KBM-7 (cell line): ENCODE data around the gene GDI2.
"Not testable (repeated sequence)": the region's sequence is repeated elsewhere in the genome, so short reads cannot be mapped to it uniquely, and the experiment has no call there.

Source experiments
- DNase-seq: peaks from one replicate; pipeline ENCODE4 v3.0.0-alpha.2; 2015
- in situ Hi-C: fragments of 300-500 bp; cut with MboI; formaldehyde crosslinking; loops from 2 replicates; pipeline ENCODE4 v1.14.3; 2020; ENCODE audit warnings: low sequenced_read_pairs, low pct_unique_long_range_greater_than_20kb, mixed read lengths

GDI2 gene

GRCh38 chr10:5805260-5805659 lies 8.0 kb downstream of the GDI2 start:
- DNase-seq: no peak
- in situ Hi-C loops: no loop called here

DNA sequence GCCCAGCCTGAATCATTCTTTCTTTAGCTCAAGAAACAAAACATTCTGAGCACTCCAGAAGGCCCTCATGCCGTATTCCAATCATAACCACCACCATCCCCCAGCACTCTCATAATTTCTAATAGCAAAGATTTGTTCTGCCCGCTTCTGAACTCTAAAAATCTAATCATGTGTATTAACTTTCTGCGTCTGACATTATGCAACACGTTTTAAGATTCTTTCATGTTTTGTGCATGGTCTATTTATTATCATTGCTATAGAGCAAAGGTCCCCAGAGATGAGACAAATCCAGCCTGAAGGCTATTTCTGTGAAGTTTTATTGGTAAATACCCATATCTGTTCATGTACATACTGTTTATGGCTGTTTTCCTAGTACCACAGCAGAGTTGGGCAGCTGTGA lies 8.8 kb downstream of the GDI2 start:
- in situ Hi-C loops: no loop called here
- no peak for DNase-seq

GRCh38 chr10:5800782-5801181 lies 12.5 kb downstream of the GDI2 start:
- DNase-seq: no peak
- in situ Hi-C loops: no loop called here

DNA sequence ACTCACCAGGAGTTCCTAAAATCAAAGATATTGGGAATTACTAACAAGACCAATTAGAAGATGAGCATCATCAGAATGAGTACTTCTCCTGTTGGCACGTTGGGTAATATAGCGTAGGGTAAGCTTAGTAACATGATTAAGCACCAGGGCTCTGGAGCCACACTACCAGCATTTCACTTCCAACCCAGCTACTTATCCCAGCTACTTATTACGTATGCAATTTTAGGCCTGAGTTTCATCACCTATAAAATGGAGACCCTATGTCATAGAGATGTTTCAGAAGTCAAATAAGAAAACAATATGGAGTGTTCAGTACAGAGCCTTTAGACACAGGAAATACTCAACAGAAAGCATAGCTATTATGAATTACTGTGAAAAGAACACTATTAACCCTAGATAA lies 19.0 kb downstream of the GDI2 start:
- in situ Hi-C loops: no loop called here
- DNase-seq: no peak

- DNase-seq: no peak
- in situ Hi-C loops: no loop called here
These were observed 23.6 kb downstream of the GDI2 start for GRCh38 chr10:5789626-5790025.

DNA sequence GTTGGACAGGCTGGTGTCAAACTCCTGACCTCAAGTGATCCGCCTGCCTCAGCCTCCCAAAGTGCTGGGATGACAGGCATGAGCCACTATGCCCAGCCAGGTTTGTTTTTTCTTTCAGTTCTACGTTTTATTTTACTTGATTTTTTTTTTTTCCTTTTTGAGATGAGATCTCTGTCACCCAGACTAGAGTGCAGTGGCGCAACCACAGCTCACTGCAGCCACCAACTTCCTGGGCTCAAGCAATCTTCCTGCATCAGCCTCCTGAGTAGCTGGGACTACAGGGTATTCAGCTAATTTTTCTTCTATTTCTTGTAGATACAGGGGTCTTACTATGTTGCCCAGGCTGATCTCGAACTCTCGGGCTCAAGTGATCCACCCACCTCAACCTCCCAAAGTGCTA lies 24.3 kb downstream of the GDI2 start:
- in situ Hi-C loops: no loop called here
- no peak for DNase-seq

GRCh38 chr10:5783300-5783699 lies 29.9 kb downstream of the GDI2 start:
- in situ Hi-C loops: no loop called here
- DNase-seq: no peak

DNA sequence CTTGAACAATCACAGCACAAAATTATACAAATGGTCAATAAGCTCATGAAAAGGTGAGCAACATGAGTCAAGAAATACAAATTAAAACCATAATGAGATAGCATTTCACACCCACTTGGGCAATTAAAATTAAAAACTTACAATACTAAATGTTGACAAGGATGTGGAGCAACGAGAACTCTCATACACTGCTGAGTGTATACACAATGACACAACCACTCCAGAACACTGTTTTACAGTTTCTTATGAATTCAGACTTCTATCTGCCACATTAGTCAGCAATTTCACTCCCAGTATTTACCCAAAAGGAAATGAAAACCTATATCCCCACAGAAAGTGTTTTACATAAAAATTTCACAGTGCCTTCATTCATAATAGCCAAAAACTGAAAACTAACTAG lies 31.1 kb downstream of the GDI2 start:
- DNase-seq: no peak
- in situ Hi-C loops: no loop called here

DNA sequence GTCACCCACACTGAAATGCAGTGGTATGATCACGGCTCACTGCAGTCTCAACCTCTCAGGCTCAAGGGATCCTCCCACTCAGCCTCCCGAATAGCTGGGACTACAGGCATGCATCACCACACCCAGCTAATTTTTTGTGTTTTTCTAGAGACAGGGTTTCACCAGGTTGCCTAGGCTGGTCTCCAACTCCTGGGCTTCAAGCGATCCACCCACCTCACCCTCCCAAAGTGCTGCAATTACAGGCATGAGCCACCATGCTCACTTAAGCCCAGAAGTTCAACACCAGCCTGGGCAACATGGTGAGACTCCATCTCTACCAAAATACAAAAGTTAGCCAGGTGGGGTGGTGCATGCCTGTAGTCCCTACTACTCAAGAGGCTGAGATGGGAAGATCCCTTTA lies 33.5 kb downstream of the GDI2 start:
- no peak for DNase-seq
- in situ Hi-C loops: no loop called here

DNA sequence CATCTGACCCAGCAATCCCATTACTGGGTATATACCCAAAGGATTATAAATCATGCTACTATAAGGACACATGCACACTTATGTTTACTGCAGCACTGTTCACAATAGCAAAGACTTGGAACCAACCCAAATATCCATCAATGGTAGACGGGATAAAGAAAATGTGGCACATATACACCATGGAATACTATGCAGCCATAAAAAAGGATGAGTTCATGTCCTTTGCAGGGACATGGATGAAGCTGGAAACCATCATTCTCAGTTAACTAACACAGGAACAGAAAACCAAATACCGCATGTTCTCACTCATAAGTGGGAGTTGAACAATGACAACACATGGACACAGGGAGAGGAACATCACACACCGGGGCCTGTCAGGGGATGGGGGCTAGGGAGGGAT lies 35.5 kb downstream of the GDI2 start:
- in situ Hi-C loops, DNase-seq: not testable (repeated sequence)

GRCh38 chr10:5776881-5777197 lies 36.4 kb downstream of the GDI2 start:
- DNase-seq: no peak
- in situ Hi-C loops: no loop called here

DNA sequence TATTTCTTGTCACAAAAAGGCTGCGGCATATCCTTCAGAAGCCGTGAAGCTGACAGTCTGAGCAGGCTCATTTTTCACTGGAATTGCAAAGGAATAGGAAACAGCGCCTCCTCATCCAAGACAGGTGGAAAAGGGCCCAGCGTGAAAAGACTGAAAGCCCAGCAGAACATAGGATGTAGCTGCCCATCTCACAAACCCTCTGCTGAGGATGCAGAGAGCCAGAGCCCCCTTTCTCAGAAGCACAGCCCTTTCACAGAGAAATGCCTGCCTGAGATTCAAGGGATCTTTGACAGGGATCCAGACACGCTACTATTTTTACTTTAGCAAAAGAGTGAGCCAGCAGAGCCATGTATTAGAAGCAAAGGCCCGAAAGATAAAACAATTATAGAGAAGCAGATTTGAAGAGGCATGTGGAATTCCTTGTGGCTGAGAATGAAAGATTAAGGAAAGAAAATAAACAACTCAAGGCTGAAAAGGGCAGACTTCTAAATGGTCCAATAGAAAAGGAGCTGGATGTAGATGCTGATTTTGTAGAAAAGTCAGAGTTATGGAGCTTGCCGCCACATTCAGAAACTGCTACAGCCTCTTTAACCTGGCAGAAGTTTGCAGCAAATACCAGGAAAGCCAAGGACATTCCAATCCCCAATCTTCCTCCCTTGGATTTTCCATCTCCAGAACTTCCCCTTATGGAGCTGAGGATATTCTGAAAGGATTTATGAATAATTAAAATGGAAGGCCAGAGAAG lies 36.9 kb downstream of the GDI2 start:
- no peak for DNase-seq

GRCh38 chr10:5775685-5776084 lies 37.5 kb downstream of the GDI2 start:
- in situ Hi-C loops: no loop called here

More for the DNA sequence above, 36.9 kb downstream of the GDI2 start:
- in situ Hi-C loops: no loop called here

GRCh38 chr10:5774987-5775620 lies 38.1 kb downstream of the GDI2 start:
- in situ Hi-C loops: no loop called here
- no peak for DNase-seq

More at GRCh38 chr10:5775685-5776084, 37.5 kb downstream of the GDI2 start:
- DNase-seq: no peak

- in situ Hi-C loops: no loop called here
- DNase-seq: no peak
These were observed 47.0 kb downstream of the GDI2 start for GRCh38 chr10:5766189-5766588.

DNA sequence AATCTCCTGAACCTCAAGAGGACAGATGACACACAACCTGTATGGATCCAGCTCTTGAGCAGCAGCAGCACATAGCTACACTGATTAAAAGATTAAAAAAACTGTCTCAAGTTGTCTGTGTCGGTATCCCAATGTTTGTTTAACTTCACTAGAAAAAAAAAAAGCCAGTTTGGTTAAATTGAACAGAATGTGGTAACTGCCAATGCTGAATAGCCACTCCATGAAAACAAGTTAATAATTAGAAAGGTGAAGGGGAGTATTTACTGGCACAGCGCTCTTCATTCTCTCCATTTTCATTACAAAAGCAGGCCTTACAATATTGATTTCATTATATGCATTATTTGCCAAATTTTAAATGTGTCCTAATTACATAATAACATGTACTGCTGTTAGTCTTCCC lies 47.6 kb downstream of the GDI2 start:
- in situ Hi-C loops: no loop called here
- no peak for DNase-seq

GRCh38 chr10:5764422-5765297 lies 48.6 kb downstream of the GDI2 start:
- in situ Hi-C loops: no loop called here
- no peak for DNase-seq

DNA sequence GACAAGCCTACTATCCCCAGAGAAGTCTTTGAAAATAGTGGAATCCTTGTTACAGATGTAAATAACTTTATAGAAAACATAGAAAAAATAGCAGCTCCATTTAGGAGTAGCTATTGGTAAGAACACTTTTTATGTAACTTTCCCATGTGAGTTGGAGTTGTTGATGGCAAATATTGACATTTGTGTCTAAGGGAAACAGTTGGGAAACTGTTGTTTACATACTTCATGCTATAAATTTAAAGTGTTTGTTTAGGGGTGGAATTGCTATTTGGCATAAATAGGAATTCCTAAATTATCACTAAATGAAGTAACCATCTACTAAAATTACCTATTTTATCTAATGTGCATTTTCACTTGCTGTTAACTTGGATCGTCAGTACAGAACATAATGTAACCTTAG lies 50.7 kb downstream of the GDI2 start:
- in situ Hi-C loops: no loop called here
- DNase-seq: no peak

DNA sequence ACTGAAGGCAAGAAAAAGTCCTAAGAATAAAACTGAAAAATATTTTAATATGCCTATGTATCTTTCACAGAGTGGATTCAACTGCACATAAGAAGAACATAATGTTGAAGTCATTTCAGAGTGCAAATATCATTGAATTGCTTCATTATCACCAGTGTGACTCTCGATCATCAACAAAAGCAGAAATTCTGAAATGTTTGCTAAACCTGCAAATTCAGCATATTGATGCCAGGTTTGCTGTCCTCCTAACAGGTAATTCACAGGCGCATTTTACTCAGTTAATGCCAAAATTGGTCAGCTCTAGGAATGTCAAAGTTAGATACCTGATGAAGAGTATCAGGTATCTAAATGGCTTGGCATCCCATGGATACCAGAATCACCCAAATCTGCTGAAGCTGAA lies 52.0 kb downstream of the GDI2 start:
- no peak for DNase-seq
- in situ Hi-C loops: no loop called here

GRCh38 chr10:5760515-5760914 lies 52.7 kb downstream of the GDI2 start:
- in situ Hi-C loops: no loop called here
- no peak for DNase-seq
